Measurements from ENCODE around the gene MFN1. TPM values are rescaled to one million over a fixed set of nuclear protein-coding genes. Genes with fewer than 3 reads are reported as not detected.
A peak's percentile ranks its signal among the peaks of the same experiment; 100 is the strongest.

Gene MFN1
- total and polyA plus RNA-seq, 2 of the 13 experiments (the other 11 are each of a cell fraction or from before 2014, with no cell fraction given): 25.2 to 37.5 TPM

GRCh38 chr3:179347345-179348194 is at the start of gene MFN1 (continued):
- TF ChIP-seq, protein P1, sequence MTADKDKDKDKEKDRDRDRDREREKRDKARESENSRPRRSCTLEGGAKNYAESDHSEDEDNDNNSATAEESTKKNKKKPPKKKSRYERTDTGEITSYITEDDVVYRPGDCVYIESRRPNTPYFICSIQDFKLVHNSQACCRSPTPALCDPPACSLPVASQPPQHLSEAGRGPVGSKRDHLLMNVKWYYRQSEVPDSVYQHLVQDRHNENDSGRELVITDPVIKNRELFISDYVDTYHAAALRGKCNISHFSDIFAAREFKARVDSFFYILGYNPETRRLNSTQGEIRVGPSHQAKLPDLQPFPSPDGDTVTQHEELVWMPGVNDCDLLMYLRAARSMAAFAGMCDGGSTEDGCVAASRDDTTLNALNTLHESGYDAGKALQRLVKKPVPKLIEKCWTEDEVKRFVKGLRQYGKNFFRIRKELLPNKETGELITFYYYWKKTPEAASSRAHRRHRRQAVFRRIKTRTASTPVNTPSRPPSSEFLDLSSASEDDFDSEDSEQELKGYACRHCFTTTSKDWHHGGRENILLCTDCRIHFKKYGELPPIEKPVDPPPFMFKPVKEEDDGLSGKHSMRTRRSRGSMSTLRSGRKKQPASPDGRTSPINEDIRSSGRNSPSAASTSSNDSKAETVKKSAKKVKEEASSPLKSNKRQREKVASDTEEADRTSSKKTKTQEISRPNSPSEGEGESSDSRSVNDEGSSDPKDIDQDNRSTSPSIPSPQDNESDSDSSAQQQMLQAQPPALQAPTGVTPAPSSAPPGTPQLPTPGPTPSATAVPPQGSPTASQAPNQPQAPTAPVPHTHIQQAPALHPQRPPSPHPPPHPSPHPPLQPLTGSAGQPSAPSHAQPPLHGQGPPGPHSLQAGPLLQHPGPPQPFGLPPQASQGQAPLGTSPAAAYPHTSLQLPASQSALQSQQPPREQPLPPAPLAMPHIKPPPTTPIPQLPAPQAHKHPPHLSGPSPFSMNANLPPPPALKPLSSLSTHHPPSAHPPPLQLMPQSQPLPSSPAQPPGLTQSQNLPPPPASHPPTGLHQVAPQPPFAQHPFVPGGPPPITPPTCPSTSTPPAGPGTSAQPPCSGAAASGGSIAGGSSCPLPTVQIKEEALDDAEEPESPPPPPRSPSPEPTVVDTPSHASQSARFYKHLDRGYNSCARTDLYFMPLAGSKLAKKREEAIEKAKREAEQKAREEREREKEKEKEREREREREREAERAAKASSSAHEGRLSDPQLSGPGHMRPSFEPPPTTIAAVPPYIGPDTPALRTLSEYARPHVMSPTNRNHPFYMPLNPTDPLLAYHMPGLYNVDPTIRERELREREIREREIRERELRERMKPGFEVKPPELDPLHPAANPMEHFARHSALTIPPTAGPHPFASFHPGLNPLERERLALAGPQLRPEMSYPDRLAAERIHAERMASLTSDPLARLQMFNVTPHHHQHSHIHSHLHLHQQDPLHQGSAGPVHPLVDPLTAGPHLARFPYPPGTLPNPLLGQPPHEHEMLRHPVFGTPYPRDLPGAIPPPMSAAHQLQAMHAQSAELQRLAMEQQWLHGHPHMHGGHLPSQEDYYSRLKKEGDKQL (CRISPR knock-in tag; IDR thresholded peaks at IDR 0.05; ENCODE audit: low read depth): no peak
- TF ChIP-seq, protein P2, sequence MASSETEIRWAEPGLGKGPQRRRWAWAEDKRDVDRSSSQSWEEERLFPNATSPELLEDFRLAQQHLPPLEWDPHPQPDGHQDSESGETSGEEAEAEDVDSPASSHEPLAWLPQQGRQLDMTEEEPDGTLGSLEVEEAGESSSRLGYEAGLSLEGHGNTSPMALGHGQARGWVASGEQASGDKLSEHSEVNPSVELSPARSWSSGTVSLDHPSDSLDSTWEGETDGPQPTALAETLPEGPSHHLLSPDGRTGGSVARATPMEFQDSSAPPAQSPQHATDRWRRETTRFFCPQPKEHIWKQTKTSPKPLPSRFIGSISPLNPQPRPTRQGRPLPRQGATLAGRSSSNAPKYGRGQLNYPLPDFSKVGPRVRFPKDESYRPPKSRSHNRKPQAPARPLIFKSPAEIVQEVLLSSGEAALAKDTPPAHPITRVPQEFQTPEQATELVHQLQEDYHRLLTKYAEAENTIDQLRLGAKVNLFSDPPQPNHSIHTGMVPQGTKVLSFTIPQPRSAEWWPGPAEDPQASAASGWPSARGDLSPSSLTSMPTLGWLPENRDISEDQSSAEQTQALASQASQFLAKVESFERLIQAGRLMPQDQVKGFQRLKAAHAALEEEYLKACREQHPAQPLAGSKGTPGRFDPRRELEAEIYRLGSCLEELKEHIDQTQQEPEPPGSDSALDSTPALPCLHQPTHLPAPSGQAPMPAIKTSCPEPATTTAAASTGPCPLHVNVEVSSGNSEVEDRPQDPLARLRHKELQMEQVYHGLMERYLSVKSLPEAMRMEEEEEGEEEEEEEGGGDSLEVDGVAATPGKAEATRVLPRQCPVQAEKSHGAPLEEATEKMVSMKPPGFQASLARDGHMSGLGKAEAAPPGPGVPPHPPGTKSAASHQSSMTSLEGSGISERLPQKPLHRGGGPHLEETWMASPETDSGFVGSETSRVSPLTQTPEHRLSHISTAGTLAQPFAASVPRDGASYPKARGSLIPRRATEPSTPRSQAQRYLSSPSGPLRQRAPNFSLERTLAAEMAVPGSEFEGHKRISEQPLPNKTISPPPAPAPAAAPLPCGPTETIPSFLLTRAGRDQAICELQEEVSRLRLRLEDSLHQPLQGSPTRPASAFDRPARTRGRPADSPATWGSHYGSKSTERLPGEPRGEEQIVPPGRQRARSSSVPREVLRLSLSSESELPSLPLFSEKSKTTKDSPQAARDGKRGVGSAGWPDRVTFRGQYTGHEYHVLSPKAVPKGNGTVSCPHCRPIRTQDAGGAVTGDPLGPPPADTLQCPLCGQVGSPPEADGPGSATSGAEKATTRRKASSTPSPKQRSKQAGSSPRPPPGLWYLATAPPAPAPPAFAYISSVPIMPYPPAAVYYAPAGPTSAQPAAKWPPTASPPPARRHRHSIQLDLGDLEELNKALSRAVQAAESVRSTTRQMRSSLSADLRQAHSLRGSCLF (CRISPR knock-in tag; IDR thresholded peaks at IDR 0.05; ENCODE audit: borderline replicate concordance): 0 out of 2 replicates have a peak, but pooled peaks have one; percentile 34
- TF ChIP-seq FOXO1 (CRISPR knock-in tag; IDR thresholded peaks at IDR 0.05) (peak; percentile 37; the same call in 1 of the 2 replicates), ZFYVE20 (CRISPR knock-in tag; IDR thresholded peaks at IDR 0.05; ENCODE audit: borderline replicate concordance, low read depth) (no peak), TSC22D2 (CRISPR knock-in tag; IDR thresholded peaks at IDR 0.05; ENCODE audit: borderline replicate concordance) (0 out of 2 replicates have a peak, but pooled peaks have one; percentile 90), ZBTB21 (CRISPR knock-in tag; IDR thresholded peaks at IDR 0.05) (peak; percentile 29; the same call in 1 of the 2 replicates), CBFB (CRISPR knock-in tag; IDR thresholded peaks at IDR 0.05) (no peak), NKX3-1 (CRISPR knock-in tag; IDR thresholded peaks at IDR 0.05) (no peak), MBD4 (IDR thresholded peaks at IDR 0.05; ENCODE audit: borderline replicate concordance, low read length) (no peak), ETV5 (CRISPR knock-in tag; IDR thresholded peaks at IDR 0.05; ENCODE audit: borderline replicate concordance) (peak; percentile 77), SMYD3 (CRISPR knock-in tag; IDR thresholded peaks at IDR 0.05) (0 out of 2 replicates have a peak, but pooled peaks have one; percentile 68), ASH2L (IDR thresholded peaks at IDR 0.05; ENCODE audit: insufficient read length, low read depth, low read length) (peak; percentile 90), MTERF4 (CRISPR knock-in tag; IDR thresholded peaks at IDR 0.05) (no peak), ZMAT3 (CRISPR knock-in tag; conservative IDR thresholded peaks at IDR 0.05) (peak; percentile 85)
